Small intestine (tissue), 16 donors: ENCODE results near the gene DCDC2. TPM values are rescaled to one million over a fixed set of nuclear protein-coding genes. Genes with fewer than 3 reads are reported as not detected.
"Not testable (repeated sequence)": the region's sequence is repeated elsewhere in the genome, so short reads cannot be mapped to it uniquely, and the experiment has no call there.

Experiments used
- DNase-seq, 2 donors: peaks; one replicate each; pipeline versions ENCODE4 v3.0.0 to v3.0.0-alpha.2; 2013
- FAIRE-seq: peaks from 2 replicates; lab custom pipeline; 2012; peaks lifted over from hg19 to GRCh38; lab: Jason Lieb, UNC
- H3K27ac ChIP-seq, 3 donors: one replicate each; pipeline ENCODE4 v1.5.1; 2013; ENCODE audit warnings: low read length in 2 of 3, mild to moderate bottlenecking in 2 of 3, control low read depth in 1 of 3, inconsistent platforms in 1 of 3, low read depth in 1 of 3, moderate library complexity in 1 of 3
- H3K27me3 ChIP-seq, 3 donors: one replicate each; pipeline ENCODE4 v1.6.1; 2013; ENCODE audit warnings: low read length in 3 of 3, inconsistent platforms in 1 of 3; ENCODE audit not compliant: control insufficient read depth in 3 of 3, insufficient read depth in 3 of 3
- H3K36me3 ChIP-seq, 3 donors: one replicate each; pipeline ENCODE4 v1.6.1; 2013; ENCODE audit warnings: low read length in 3 of 3, inconsistent platforms in 1 of 3, low read depth in 1 of 3, mild to moderate bottlenecking in 1 of 3, moderate library complexity in 1 of 3; ENCODE audit not compliant: control insufficient read depth in 3 of 3, insufficient read depth in 2 of 3
- H3K4me1 ChIP-seq, 3 donors: one replicate each; pipeline ENCODE4 v1.6.1; 2013; ENCODE audit warnings: low read length in 2 of 3, inconsistent platforms in 1 of 3, low read depth in 1 of 3, mild to moderate bottlenecking in 1 of 3, moderate library complexity in 1 of 3; ENCODE audit not compliant: control insufficient read depth in 3 of 3, insufficient read depth in 2 of 3
- H3K4me3 ChIP-seq, 3 donors: one replicate each; pipeline ENCODE4 v1.5.1; 2013; ENCODE audit warnings: low read length in 3 of 3, control low read depth in 1 of 3, inconsistent platforms in 1 of 3, low read depth in 1 of 3, mild to moderate bottlenecking in 1 of 3, moderate library complexity in 1 of 3
- H3K9me3 ChIP-seq, 2 donors: one replicate each; pipeline ENCODE4 v1.6.1; 2013; ENCODE audit warnings: low read depth in 1 of 2, low read length in 1 of 2; ENCODE audit not compliant: control insufficient read depth in 2 of 2, insufficient read depth in 1 of 2
- WGBS, 3 donors: extraction: QIAGEN DNeasy Blood & Tissue Kit; methylation state at CpG; one replicate each; pipeline ENCODE4 v1.1.7; 2013; 5-methylcytosine and 5-hydroxymethylcytosine counted together
- long read RNA-seq, 10 donors: transcript quantifications; one replicate each; lab custom pipeline, GENCODE V29; 2026
- polyA plus RNA-seq, 4 donors: library from polyadenylated mRNA; stranded (reverse) in 3 of 4; unstranded in 1 of 4; fragments of 200-250 nt in 3 of 4; fragments of 120-200 nt in 1 of 4; gene quantifications; one replicate each; pipeline versions ENCODE4 v1.2.1 to v1.2.3, GENCODE V29; 2013
- donor health status: healthy with polysubstance abuse.
- donor health status: control.
- donor health status: control.
- donor health status: Bipolar disorder and iron deficiency.
- donor health status: healthy.

Gene DCDC2
- polyA plus RNA-seq: 1 to 10 TPM in 1 of 4 donors, under 1 TPM in 1, not detected in 2; 0.49 to 6.9 TPM
- long read RNA-seq, donor 1, partial matches to known transcripts: 0 of 3 reads
- long read RNA-seq, donor 1, other reads (novel, unspliced or antisense): 0 of 3 reads
- long read RNA-seq, donor 2, full-length matches to known transcripts: 2 of 2 reads
- long read RNA-seq, donor 2, partial matches to known transcripts: 0 of 2 reads
- long read RNA-seq, donor 2, other reads (novel, unspliced or antisense): 0 of 2 reads
- long read RNA-seq, donor 3: 0 reads
- long read RNA-seq, donor 4: 0 reads
- long read RNA-seq, donor 5: 0 reads
- long read RNA-seq, donor 6, full-length matches to known transcripts: 1 of 7 reads
- long read RNA-seq, donor 6, partial matches to known transcripts: 6 of 7 reads
- long read RNA-seq, donor 6, other reads (novel, unspliced or antisense): 0 of 7 reads
- long read RNA-seq, donor 7: 0 reads
- long read RNA-seq, donor 8: 0 reads
- long read RNA-seq, donor 9: 0 reads
- long read RNA-seq, donor 10, full-length matches to known transcripts: 1 of 1 reads
- long read RNA-seq, donor 10, partial matches to known transcripts: 0 of 1 reads
- long read RNA-seq, donor 10, other reads (novel, unspliced or antisense): 0 of 1 reads

GRCh38 chr6:24357336-24358218 lies at the start of gene DCDC2:
Gene DCDC2 (minus strand): TSS chr6:24358059. CDS start chr6:24357750, 309 bp downstream.
- DNase-seq (peak; percentile 69 to 92), FAIRE-seq (no peak)
- Histone ChIP-seq H3K27ac (peak within 1 kb of the TSS in 1 of 3 donors; percentile 79), H3K4me1 (peaks cover 0 to 8% (median 0%) of the 10 kb centered on the region in 3 donors), H3K27me3 (no peaks in the 10 kb centered on the region), H3K36me3 (no peaks in the 10 kb centered on the region), H3K9me3 (no peaks in the 10 kb centered on the region), H3K4me3 (peak within 1 kb of the TSS in 2 of 3 donors; percentile 43 to 68)
- WGBS, 3 donors: 3 to 6% (median 5%) methylated on average over 60 to 61 of the region's 61 CpGs

DNA sequence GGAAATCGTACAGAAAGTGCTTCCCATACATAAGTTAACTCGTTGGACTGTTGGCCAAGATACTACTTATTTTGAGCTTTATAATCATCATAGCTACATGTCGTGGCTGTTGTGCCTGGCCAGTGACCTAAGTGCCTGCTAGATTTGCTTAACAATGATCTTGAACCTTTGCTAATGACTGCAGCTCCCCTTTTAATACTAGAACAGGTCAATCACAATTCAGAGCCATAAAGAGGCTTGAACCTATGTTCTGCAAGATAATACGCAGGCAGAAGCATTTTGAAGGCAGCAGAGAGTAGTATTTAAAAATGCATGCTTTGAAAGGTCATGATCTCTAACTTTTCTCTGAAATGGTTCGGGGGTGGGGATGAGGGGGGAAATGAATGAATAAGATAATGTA lies 47.4 kb upstream of the DCDC2 start:
- FAIRE-seq: no peak
- peaks cover 0 to 8% (median 3%) of the 10 kb centered on the region in 3 donors for H3K4me1 ChIP-seq
- H3K9me3 ChIP-seq: no peaks in the 10 kb centered on the region
- no peaks in the 10 kb centered on the region for H3K27me3 ChIP-seq
- DNase-seq: no peak
- 70 to 90% (median 86%) methylated on average over 5 of the region's 5 CpGs for WGBS, 3 donors
- H3K4me3 ChIP-seq: no peak overlapping the region
- H3K27ac ChIP-seq: no peak overlapping the region
- H3K36me3 ChIP-seq: peaks cover 3 to 16% (median 8%) of the 10 kb centered on the region in 3 donors

DNA sequence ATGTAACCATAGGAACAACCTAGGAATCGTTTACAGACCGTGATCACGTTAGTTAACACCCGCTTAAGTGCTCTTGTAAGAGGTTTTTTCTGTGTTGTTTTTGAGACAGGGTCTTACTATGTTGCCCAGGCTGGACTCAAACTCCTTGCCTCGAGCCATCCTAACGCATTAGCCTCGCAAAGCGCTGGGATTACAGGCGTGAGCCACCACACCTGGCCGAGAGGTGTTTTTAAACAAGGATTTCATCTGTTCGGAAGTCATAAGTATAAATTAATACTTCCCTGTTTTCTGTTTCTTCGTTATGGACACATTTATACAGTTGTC lies 45.6 kb upstream of the DCDC2 start:
- Histone ChIP-seq H3K9me3 (no peaks in the 10 kb centered on the region), H3K27ac (peak overlapping the region in 2 of 3 donors; percentile 39 to 49), H3K36me3 (peaks cover under 1 to 10% (median 5%) of the 10 kb centered on the region in 3 donors), H3K4me3 (peak overlapping the region; percentile 90 to 96 (median 92)), H3K27me3 (peaks cover 0 to 4% (median 0%) of the 10 kb centered on the region in 3 donors), H3K4me1 (peaks cover 0 to 8% (median 3%) of the 10 kb centered on the region in 3 donors)
- FAIRE-seq: no peak
- WGBS, 3 donors: 1 to 8% (median 2%) methylated on average over 12 of the region's 12 CpGs
- DNase-seq: no peak

DNA sequence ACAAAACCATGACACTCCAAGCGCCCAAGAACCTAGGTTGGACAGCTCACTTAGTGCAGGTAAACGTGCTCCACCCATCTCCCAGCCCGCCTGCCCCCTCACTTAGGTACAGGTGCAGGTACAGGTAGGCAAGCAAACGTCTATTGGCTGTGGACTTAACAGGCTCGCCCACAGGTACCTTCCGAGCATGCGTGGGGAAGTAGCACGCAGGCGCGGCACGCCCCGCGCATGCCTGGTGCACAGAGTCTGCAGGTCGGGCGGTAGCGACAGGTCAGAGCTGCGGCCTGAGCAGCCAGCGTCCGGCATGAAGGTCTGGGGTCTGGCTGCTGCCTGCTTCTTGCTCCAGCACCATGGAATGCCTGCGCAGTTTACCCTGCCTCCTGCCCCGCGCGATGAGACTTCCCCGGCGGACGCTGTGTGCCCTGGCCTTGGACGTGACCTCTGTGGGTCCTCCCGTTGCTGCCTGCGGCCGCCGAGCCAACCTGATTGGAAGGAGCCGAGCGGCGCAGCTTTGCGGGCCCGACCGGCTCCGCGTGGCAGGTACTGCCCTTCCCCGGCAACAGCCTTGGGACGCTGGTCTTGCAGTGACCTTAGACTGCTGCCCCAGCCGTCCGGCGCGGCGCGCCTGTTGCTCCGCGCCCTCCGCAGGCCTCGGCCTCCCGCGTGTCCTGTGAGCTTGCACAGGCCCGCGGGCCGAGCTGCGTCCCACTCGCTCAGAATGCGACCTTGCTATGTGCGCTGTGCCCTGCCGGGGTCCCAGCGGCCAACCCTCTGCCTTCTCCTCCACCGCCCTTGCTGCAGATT lies 45.0 kb upstream of the DCDC2 start, which contains the start of gene MRS2:
TSS of gene MRS2 (plus strand) at position 240 of the 804 bp plus-strand sequence. CDS start at position 351, 111 bp downstream.
- DNase-seq (peak; percentile 95 to 96), FAIRE-seq (no peak)
- H3K4me3 ChIP-seq: peak within 1 kb of the TSS; percentile 90 to 96 (median 92)
- peaks cover 0 to 4% (median 0%) of the 10 kb centered on the region in 3 donors for H3K27me3 ChIP-seq
- no peaks in the 10 kb centered on the region for H3K9me3 ChIP-seq
- H3K36me3 ChIP-seq: peaks cover 0 to 10% (median 3%) of the 10 kb centered on the region in 3 donors
- WGBS, 3 donors: 0 to 1% (median 0%) methylated on average over 63 of the region's 63 CpGs
- H3K4me1 ChIP-seq: peaks cover 0 to 8% (median 3%) of the 10 kb centered on the region in 3 donors
- H3K27ac ChIP-seq: peak within 1 kb of the TSS; percentile 49 to 75 (median 61)

- DNase-seq: no peak
- H3K27me3 ChIP-seq: peaks cover 0 to 7% (median 0%) of the 10 kb centered on the region in 3 donors
- no peak overlapping the region for H3K27ac ChIP-seq
- H3K4me1 ChIP-seq: peaks cover 0 to 8% (median 3%) of the 10 kb centered on the region in 3 donors
- H3K9me3 ChIP-seq: peaks cover 0 to 6% of the 10 kb centered on the region in 2 donors
- H3K4me3 ChIP-seq: no peak overlapping the region
- FAIRE-seq: no peak
- peaks cover 0 to 6% (median 0%) of the 10 kb centered on the region in 3 donors for H3K36me3 ChIP-seq
- 82 to 93% (median 85%) methylated on average over 4 of the region's 4 CpGs for WGBS, 3 donors
These were observed 43.6 kb upstream of the DCDC2 start for GRCh38 chr6:24401458-24401857.

- H3K36me3 ChIP-seq, H3K4me1 ChIP-seq, FAIRE-seq, DNase-seq, H3K27me3 ChIP-seq, H3K4me3 ChIP-seq, H3K27ac ChIP-seq: not testable (repeated sequence)
- 16 to 35% (median 24%) methylated on average over 17 of the region's 17 CpGs for WGBS, 3 donors
- H3K9me3 ChIP-seq: peaks cover 0 to 11% of the 10 kb centered on the region in 2 donors
These were observed 42.5 kb upstream of the DCDC2 start for GRCh38 chr6:24400045-24401039.

DNA sequence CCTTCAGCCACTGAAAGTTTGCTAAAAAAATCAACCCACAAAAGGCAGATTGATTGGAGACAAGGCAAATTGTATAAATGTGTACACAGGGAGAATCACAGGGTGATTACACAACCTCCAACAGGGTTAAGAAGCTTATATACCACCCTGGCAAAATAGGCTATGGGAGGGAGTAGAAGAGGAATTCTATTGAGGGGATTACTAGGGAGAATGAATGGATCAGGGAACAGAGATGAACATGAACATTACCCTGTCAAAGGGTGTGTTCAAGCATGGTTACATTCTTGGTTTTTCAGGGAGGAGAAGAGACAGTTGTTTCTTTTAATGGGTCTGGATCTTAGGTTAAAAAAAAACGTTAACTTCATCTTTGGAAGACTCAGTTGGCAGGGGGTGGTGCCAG lies 39.8 kb upstream of the DCDC2 start:
- H3K4me3 ChIP-seq: no peak overlapping the region
- 52 to 60% (median 58%) methylated on average over 1 of the region's 1 CpG for WGBS, 3 donors
- peaks cover 0 to 7% (median 0%) of the 10 kb centered on the region in 3 donors for H3K27me3 ChIP-seq
- no peak for DNase-seq
- FAIRE-seq: no peak
- H3K27ac ChIP-seq: no peak overlapping the region
- peaks cover 0 to 11% of the 10 kb centered on the region in 2 donors for H3K9me3 ChIP-seq
- no peaks in the 10 kb centered on the region for H3K36me3 ChIP-seq
- H3K4me1 ChIP-seq: peaks cover 0 to 4% (median 0%) of the 10 kb centered on the region in 3 donors
